ENCODE measurements around the gene LBHD2.

The LBHD2 gene

DNA sequence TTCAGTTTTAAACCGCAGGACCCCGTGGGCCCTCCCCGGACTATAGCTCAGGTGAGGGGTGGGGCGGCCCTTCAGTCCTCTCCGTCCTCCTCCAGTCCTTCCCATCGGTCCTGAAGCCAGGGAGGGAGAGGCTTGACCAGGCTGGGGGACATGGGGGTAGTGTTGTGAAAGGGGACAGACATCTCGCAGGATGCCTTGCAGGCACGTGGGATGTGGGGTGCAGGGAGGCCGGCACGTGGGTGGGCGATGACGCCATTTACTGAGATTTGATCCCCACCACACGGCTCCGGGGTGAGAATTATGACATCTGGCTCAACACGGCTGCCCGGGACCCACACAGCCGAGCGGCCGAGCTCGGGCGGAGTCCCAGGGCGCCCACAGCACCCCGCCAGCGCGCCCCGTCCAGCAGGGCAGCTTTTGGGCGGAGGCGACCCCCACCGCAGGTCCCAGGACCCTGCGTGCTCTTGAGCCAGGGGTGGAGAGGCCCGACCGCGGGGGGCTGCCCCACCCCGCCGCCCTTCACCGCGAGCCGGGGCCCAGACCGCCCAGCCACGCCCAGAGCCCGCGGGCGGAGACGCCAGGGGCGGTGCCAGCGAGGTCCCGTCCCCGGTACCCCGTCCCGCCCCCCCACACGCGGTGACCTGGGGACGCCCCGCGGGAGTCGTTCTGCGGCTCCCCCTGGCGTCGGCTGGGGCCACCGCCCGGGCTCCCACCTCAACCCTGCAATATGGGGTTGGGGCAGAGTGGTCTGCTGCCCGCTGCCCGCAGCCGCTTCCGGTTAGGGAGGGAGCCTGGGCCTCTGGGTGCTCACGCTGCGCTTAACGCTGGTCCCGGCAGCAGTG, 7.3 kb downstream of the LBHD2 start:
- TF ChIP-seq POLR2A (IDR thresholded peaks at IDR 0.05; ENCODE audit: low read depth, low read length): no peak
- FAIRE-seq (no peak), DNase-seq (ENCODE audit: insufficient read length, low spot score) (peak; percentile 65)

DNA sequence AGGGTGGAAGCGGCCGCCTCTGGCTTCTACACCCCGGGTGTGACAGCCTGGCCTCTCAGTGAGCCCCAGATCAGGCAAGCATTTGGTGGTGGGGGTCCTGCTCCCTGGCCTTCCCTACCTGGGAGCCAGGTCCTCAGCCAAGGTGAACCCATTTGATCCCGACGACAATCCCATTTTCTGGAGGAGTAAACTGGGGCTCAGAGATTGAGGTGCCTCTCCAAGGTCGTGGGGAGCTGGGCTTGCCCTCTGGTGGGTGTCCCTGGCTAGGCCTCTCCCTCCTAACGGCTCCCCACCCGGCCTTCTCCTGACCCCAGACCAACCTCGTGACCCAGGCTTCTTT, 7.8 kb downstream of the LBHD2 start:
- no peak for FAIRE-seq
- no peak for DNase-seq (ENCODE audit: insufficient read length, low spot score)
- no peak for TF ChIP-seq POLR2A (IDR thresholded peaks at IDR 0.05; ENCODE audit: low read depth, low read length)

DNA sequence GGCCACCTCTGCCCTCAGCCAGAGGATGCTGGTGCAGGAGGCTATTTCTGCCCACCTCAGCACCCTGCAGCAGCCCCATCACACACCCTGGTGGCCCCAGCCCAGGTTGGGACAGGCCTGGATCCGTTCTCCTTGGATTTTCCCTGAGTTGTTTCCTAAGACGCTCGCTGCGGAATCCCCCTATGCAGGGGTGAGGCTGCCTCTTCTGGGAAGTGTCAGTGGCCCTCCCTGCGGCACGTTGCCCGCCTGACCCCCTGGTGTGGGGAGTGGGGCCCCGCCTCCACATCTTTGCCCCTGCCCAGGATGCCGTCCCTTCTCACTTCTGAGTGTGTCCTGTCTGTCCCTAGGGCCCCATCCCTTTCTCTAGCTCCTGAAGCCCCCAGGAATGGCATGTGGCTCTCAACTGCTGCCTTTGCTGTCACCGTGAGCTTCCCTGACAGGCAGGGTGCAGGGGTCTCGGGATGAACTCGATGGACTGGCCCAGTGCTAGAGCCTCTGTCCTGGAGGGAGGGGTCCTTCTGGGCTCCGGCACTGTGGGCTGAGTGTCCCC, 9.9 kb downstream of the LBHD2 start:
- TF ChIP-seq POLR2A (IDR thresholded peaks at IDR 0.05; ENCODE audit: low read depth, low read length): no peak
- FAIRE-seq: no peak

DNA sequence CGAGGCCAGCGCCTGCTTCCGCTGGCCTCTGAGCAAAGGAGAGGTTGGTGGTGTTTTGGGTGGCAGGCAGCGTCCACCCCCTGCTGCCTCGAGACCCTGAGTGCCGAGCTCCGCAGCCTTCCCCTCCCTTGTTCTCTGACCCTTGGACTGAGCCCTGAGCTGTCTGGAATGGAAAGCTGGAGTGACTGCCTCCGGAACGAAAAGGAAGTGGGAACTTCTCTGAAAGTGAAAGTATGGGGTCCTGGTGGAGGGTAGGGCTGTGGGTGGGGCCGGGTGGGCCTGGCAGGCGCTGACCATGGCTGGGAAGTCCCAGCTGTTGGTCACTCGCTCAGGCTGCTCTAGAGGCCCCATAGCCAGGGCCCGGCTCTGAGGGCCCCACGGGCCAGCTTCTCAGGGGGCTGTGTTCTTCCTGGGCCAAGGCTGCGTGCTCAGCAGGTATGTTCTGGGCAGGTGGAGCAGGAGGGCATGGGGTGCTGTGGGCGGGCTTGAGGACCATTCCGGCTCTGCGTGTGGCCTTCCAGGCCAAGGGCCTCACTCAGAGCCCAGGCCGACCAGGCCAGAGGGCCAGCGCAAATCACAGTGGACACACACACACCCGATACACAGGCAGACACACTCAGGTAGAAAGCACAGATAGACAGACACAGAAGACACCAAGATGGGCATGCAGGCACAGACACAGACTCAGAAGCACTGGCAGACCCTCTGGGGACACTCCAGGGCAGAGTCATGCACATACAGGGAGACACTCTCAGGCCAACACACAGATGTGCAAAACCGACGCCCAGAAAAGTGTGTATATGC, 10.6 kb downstream of the LBHD2 start, which contains the start of gene EXOC3L4:
Gene EXOC3L4 (plus strand): TSS at position 320 of the 804 bp plus-strand sequence. CDS start 5,495 bp downstream, outside the sequence.
- no peak for DNase-seq (ENCODE audit: insufficient read length, low spot score)
- TF ChIP-seq POLR2A (IDR thresholded peaks at IDR 0.05; ENCODE audit: low read depth, low read length): no peak
- no peak for FAIRE-seq

More for the DNA sequence above, 9.9 kb downstream of the LBHD2 start:
- DNase-seq (ENCODE audit: insufficient read length, low spot score): no peak

DNA sequence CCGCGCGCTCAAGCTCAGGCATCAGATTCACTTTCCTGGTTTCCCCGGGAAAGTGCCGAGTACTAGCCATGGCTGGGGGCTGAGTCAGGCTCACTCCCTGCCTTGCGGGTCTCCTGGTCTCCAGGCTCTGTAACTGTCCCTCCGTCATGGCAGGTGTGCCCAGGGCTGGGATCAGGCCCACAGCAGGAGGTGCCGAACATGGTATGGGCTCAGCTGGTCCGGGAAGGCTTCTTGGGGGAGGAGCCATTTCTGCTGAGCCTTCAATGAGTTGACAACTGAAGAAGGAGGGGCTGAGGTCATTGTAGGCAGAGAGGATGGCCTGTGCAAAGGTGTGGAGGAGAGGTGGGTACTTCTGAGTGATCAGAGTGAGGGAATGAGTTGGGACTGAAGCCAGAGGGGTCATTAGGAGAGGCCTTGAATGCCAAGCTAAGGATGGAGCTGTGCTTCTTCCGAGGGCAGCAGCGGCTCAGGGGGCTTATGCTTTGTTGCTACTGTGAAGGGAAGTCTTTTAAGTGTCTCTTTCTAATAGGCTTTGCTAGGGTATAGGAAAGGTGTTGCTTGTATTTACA, 11.3 kb downstream of the LBHD2 start:
- no peak for FAIRE-seq
- no peak for DNase-seq (ENCODE audit: insufficient read length, low spot score)
- no peak for TF ChIP-seq POLR2A (IDR thresholded peaks at IDR 0.05; ENCODE audit: low read depth, low read length)

DNA sequence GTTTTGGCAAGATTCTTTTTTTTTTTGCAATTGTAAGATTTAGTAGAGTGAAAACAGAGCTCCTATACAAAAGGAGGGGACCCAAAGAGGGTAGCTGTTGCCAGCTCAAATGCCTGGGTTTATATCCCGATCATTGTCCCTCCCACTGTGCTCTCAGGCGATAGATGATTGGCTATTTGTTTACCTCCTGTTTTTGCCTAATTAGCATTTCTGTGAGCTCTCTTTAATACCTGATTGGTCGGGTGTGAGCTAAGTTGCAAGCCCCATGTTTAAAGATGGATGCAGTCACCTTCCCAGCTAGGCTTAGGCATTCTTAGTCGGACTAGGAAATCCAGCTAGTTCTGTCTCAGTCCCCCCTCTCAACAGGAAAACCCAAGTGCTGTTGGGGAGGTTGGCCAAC, 12.4 kb downstream of the LBHD2 start:
- FAIRE-seq: no peak
- no peak for TF ChIP-seq POLR2A (IDR thresholded peaks at IDR 0.05; ENCODE audit: low read depth, low read length)
- DNase-seq (ENCODE audit: insufficient read length, low spot score): no peak

DNA sequence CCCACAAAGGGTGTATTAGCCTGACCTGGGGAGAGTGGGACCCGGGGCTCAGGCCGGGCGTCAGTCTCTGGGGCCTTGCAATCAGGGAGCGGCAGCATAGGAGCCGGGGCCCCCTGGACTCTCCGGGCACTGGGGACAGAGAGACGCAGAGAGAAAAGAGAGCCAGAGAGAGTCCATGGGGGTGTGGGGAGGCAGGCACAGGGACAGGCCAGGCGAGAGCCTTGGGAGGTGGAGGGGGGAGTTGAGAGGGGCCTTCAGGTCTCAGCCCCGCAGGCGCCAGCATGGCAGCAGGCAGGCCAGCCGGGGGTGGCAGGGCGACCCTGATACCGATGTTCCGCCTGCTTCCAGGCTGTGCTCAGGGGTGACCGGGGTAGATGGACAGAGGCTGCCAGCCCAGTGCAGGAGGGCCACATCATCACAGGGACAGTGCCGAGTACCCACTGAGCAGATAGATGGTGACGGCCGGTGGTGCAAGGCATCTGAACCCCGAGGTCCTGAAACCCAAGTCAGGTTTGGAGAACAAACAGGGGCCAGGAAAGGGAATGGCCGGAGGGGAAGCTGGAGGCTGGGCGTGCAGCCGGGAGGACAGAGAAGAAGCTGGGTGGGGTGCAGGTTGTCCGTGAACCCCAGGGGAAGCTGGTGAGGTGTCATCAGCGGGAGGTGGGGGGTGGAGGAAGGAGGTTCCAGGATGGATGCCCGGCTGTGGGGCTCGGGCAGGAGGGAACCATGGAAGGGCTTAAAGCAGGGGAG, 13.4 kb downstream of the LBHD2 start:
- no peak for FAIRE-seq
- TF ChIP-seq POLR2A (IDR thresholded peaks at IDR 0.05; ENCODE audit: low read depth, low read length): no peak
- DNase-seq (ENCODE audit: insufficient read length, low spot score): no peak

DNA sequence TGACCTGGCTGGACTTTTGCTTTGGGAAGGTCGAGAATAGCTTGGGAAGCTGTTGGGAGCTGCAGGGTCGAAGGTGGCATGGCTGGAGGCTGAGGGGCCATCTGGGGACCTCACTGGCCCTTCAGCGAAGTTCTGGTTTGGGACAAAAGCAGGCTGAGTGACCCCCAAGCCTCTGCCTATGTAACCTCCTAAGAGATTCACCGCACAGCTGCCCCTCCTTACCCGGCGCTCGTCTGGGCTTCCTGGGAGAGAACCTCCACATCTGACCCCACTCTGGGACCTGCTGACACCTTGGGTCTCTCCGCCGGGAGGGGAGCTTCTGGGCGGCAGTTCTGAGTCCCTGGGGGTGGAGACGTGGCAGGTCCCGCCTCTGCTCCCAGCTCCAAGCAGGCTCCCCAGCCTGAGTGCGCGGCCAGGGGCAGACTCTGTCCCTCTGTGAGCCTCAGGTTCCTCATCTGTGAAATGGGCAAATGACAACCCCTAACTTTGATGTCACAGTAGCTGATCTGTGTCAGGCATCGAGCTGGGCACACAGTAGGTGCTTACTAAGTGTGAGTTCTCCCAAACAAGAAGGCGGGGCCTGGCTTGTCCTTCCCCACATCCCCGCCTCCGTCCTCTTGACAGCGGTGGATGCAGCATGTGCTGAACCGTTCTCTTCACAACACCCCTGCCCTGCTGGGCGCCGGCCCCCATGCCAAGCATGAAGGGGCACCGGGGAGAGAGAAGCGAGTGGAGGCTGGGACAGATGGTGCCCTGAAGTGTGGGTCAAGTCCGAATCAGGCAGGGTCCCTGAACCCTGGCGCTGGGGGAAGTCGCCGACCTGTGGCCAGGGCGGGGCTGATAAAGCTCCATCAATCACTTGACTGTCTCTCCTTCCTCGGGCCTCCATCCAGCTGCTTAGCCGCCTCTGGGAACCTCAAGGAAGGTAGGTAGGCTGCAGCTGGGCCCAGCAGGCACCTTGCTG, 14.3 kb downstream of the LBHD2 start:
- no peak for FAIRE-seq
- DNase-seq (ENCODE audit: insufficient read length, low spot score): no peak
- no peak for TF ChIP-seq POLR2A (IDR thresholded peaks at IDR 0.05; ENCODE audit: low read depth, low read length)

DNA sequence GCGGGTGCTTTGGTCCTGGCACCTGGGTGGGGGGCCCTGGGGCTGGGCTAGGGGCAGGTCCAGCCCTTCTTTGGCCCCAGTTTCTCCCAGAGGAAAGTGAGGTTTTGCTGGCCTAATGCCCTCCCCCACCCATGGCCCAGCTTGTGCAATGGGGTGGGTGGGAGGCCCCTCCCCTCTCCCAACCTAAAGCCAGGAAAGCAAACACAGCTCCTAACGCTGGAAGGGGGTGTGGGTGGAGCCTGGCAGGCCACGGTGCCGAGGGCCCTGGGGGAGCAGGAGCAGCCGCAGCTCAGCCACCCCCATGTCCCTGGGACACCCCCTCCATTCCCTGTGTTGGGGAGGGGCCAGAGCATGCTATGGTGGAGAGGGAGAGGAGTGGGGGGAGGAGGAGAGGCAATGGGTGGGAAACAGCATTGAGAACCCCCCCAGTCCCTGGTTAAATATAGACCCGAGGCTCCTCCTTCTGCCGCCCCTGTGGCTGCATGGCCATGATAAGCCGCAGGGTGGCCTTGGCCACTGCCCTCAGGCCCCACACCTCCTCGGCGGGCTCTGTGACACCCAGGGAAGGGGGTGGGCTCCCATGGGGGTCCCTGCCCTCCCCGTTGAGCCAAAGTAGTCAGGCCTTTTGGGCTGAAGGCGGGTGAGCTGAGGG, 15.2 kb downstream of the LBHD2 start:
- FAIRE-seq (no peak), DNase-seq (ENCODE audit: insufficient read length, low spot score) (no peak)
- no peak for TF ChIP-seq POLR2A (IDR thresholded peaks at IDR 0.05; ENCODE audit: low read depth, low read length)

DNA sequence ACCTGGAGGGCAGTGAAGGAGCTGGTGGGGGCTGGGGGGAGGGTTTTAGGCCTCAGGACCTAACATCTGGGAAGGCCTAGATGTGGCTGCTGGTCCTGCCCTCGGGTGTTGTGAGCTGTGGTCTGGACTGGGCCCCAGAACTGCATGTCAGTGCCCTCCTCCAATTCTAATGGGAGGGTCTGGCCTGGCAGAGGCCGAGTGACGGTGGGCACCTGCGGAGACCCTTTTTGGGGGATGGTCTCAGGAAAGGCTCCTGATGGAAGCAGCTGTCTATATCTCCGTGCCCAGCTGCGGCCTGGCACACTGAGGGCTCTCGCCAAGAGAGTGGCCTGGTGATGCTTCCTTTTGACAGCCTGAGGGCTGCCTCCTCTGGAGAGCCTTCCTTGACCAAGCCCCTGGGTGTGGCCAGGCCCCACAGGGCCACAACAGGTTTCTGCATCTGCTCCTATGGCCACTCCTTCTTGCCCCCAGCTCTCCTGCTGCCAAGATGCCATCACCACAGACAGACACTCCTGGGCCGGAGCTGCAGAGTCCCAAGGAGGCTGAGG, 15.8 kb downstream of the LBHD2 start:
- FAIRE-seq: no peak
- TF ChIP-seq POLR2A (IDR thresholded peaks at IDR 0.05; ENCODE audit: low read depth, low read length): no peak
- no peak for DNase-seq (ENCODE audit: insufficient read length, low spot score)

DNA sequence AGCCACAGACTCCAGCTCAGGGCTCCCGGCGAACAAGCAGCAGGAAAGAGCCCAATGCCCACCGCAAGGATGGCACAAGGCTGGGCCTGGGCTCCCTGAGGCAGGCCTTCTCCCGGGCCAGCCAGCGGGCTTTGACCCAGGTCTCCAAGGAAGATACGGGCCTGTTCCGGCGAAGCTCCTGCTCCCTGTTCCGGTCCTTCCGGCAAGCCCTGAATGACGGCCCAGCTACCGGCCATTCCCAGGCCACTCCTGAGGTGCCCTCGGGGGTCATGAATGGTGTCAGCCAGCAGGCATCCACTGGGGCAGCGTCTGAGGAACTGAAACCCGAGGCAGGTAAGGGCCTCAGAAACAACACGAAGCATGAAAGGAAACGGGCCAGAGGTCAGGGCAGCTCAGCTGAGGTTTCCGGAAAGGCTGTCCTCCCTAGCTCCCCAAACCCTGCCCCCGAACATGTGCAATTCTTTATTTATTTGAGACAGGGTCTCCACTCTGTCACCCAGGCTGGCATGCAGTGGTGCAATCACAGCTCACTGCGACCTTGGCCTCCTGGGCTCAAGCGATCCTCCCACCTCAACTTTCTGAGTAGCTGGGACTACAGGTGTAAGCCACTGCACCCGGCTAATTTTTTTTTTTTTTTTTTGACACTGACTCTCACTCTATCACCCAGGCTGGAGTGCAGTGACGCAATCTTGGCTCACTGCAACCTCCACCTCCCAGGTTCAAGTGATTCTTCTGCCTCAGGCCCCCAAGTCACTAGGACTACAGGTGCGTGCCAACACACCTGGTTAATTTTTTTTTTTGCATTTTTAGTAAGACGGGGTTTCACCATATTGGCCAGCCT, 16.5 kb downstream of the LBHD2 start:
- FAIRE-seq (no peak), DNase-seq (ENCODE audit: insufficient read length, low spot score) (no peak)
- no peak for TF ChIP-seq POLR2A (IDR thresholded peaks at IDR 0.05; ENCODE audit: low read depth, low read length)
